ENCODE data around the gene PIK3C2G. TPM values are rescaled to one million over a fixed set of nuclear protein-coding genes. Genes with fewer than 3 reads are reported as not detected.

The PIK3C2G gene
- total RNA-seq, 2 experiments from 2014 or later: not detected

DNA sequence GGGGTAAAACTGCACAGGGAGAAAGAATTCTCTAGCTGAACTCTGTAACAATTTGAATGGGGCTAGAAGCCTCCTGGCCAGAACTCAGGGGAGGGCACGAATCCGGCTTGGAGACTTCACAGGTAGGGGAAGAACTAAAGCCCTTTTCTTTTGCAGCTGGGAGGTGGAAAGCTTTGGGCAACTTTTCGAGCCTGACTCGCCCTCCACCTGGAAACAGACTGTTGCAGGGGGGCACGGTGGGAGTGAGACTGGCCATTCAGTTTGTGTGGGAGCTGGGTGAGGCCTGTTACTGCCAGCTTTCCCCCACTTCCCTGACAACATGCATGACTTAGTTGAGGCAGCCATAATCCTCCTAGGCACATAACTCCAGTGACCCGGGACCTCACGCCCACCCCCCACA, 340.6 kb downstream of the PIK3C2G start:
- Mint-ChIP-seq H3K27ac (no peak overlapping the region), H3K27me3 (no peaks in the 10 kb centered on the region), H3K4me3 (no peak overlapping the region), H3K9me3 (ENCODE audit: low read depth) (peaks cover 4% of the 10 kb centered on the region), H3K36me3 (no peaks in the 10 kb centered on the region), H3K4me1 (no peaks in the 10 kb centered on the region)
- ATAC-seq: no peak
- CTCF ChIA-PET: no interaction called here
- no peak for DNase-seq

DNA sequence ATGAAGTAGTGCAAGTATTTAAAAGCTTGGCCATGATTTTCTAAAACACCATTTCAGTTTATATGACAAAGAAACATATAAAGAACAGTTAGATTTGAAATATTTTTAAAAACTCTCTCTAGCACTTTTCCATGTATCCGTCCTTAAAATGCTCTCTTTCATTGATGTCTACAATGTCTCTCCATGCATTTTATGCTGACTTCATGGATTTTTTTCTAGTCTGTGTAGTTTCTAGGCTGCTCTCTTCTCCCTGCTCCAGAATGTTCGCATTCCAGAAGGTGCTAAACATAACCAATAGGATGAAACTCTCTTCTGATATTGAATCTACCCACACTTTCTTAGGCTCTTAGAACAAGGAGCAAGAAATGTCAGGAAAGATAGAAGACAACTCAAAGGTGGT, 351.7 kb downstream of the PIK3C2G start:
- Mint-ChIP-seq H3K27ac (no peak overlapping the region), H3K9me3 (ENCODE audit: low read depth) (peaks cover 2% of the 10 kb centered on the region), H3K36me3 (no peaks in the 10 kb centered on the region), H3K4me1 (no peaks in the 10 kb centered on the region), H3K27me3 (no peaks in the 10 kb centered on the region), H3K4me3 (no peak overlapping the region)
- ATAC-seq: no peak
- CTCF ChIA-PET: no interaction called here
- no peak for DNase-seq

GRCh38 chr12:18620986-18621385, 359.7 kb downstream of the PIK3C2G start:
- H3K27me3 Mint-ChIP-seq: no peaks in the 10 kb centered on the region
- CTCF ChIA-PET: no interaction called here
- no peaks in the 10 kb centered on the region for H3K4me1 Mint-ChIP-seq
- peaks cover 3% of the 10 kb centered on the region for H3K9me3 Mint-ChIP-seq (ENCODE audit: low read depth)
- H3K27ac Mint-ChIP-seq: no peak overlapping the region
- ATAC-seq (no peak), DNase-seq (no peak)
- no peak overlapping the region for H3K4me3 Mint-ChIP-seq
- H3K36me3 Mint-ChIP-seq: no peaks in the 10 kb centered on the region

- ATAC-seq: no peak
- no peak overlapping the region for H3K27ac Mint-ChIP-seq
- H3K9me3 Mint-ChIP-seq (ENCODE audit: low read depth): peaks cover 2% of the 10 kb centered on the region
- no peaks in the 10 kb centered on the region for H3K36me3 Mint-ChIP-seq
- DNase-seq: no peak
- no peaks in the 10 kb centered on the region for H3K27me3 Mint-ChIP-seq
- H3K4me1 Mint-ChIP-seq: no peaks in the 10 kb centered on the region
- CTCF ChIA-PET: no interaction called here
- H3K4me3 Mint-ChIP-seq: no peak overlapping the region
Observed at GRCh38 chr12:18629445-18629844, 368.1 kb downstream of the PIK3C2G start.

- Mint-ChIP-seq H3K36me3 (no peaks in the 10 kb centered on the region), H3K27me3 (no peaks in the 10 kb centered on the region), H3K4me3 (no peak overlapping the region), H3K27ac (no peak overlapping the region), H3K4me1 (no peaks in the 10 kb centered on the region), H3K9me3 (ENCODE audit: low read depth) (peaks cover 5% of the 10 kb centered on the region)
- ATAC-seq (no peak), DNase-seq (no peak)
- CTCF ChIA-PET: no interaction called here
Observed at GRCh38 chr12:18629916-18630315, 368.6 kb downstream of the PIK3C2G start.

GRCh38 chr12:18631339-18631738, 370.0 kb downstream of the PIK3C2G start:
- no peak for DNase-seq
- ATAC-seq: no peak
- Mint-ChIP-seq H3K36me3 (no peaks in the 10 kb centered on the region), H3K4me1 (no peaks in the 10 kb centered on the region), H3K4me3 (no peak overlapping the region), H3K27ac (no peak overlapping the region), H3K9me3 (ENCODE audit: low read depth) (peaks cover 5% of the 10 kb centered on the region), H3K27me3 (no peaks in the 10 kb centered on the region)
- CTCF ChIA-PET: no interaction called here

- H3K27ac Mint-ChIP-seq: no peak overlapping the region
- no peaks in the 10 kb centered on the region for H3K4me1 Mint-ChIP-seq
- H3K36me3 Mint-ChIP-seq: no peaks in the 10 kb centered on the region
- H3K4me3 Mint-ChIP-seq: no peak overlapping the region
- CTCF ChIA-PET: no interaction called here
- no peaks in the 10 kb centered on the region for H3K27me3 Mint-ChIP-seq
- H3K9me3 Mint-ChIP-seq (ENCODE audit: low read depth): peaks cover 7% of the 10 kb centered on the region
- no peak for ATAC-seq
- no peak for DNase-seq
Observed at GRCh38 chr12:18632848-18633247, 371.5 kb downstream of the PIK3C2G start.

DNA sequence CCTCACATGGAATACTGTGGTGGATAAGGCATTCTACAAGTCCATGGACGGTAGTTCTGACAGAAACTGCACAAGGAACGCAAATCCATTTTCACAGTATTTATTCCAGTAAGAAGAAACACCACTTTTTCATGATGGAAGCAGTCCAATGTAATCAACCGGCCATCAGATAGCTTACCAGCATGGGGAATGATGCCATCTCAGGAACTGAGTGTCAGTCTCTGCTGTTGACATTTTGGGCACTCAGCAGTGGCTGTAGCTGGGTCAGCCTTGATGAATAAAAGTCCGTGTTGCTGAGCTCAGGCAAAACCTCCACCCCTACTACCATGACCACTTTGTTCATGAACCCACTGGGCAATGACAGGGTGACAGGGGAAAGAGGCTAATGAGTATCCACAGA, 373.1 kb downstream of the PIK3C2G start:
- no peaks in the 10 kb centered on the region for H3K27me3 Mint-ChIP-seq
- ATAC-seq: no peak
- no peak overlapping the region for H3K27ac Mint-ChIP-seq
- H3K4me3 Mint-ChIP-seq: no peak overlapping the region
- DNase-seq: no peak
- peaks cover 8% of the 10 kb centered on the region for H3K9me3 Mint-ChIP-seq (ENCODE audit: low read depth)
- H3K4me1 Mint-ChIP-seq: no peaks in the 10 kb centered on the region
- H3K36me3 Mint-ChIP-seq: no peaks in the 10 kb centered on the region
- CTCF ChIA-PET: no interaction called here

- Mint-ChIP-seq H3K4me1 (no peaks in the 10 kb centered on the region), H3K9me3 (ENCODE audit: low read depth) (peaks cover 6% of the 10 kb centered on the region), H3K27ac (no peak overlapping the region), H3K27me3 (no peaks in the 10 kb centered on the region), H3K36me3 (no peaks in the 10 kb centered on the region), H3K4me3 (no peak overlapping the region)
- DNase-seq (no peak), ATAC-seq (no peak)
- CTCF ChIA-PET: no interaction called here
Observed at GRCh38 chr12:18640321-18640955, 379.1 kb downstream of the PIK3C2G start.

DNA sequence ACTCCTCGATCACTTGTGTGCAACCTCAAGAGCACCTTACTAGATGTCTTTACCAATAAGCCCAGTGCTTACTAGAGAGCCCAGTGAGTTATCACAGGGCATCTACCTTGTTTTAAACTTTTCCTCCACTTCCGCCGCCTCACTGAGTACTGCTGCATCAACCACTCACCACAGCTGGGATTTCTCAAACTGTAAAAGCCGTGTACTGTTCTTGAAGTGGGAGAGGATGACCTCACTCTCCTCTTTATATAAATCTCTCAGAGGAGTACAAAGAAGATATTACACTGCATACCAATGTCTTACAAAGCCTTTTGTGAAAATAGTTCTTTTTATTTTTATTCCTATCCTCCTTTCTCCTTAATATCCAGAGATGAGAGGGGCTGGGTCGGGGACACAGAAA, 382.4 kb downstream of the PIK3C2G start:
- H3K36me3 Mint-ChIP-seq: no peaks in the 10 kb centered on the region
- ATAC-seq (no peak), DNase-seq (no peak)
- CTCF ChIA-PET: no interaction called here
- peaks cover 1% of the 10 kb centered on the region for H3K9me3 Mint-ChIP-seq (ENCODE audit: low read depth)
- no peak overlapping the region for H3K4me3 Mint-ChIP-seq
- no peaks in the 10 kb centered on the region for H3K27me3 Mint-ChIP-seq
- H3K4me1 Mint-ChIP-seq: no peaks in the 10 kb centered on the region
- H3K27ac Mint-ChIP-seq: no peak overlapping the region

DNA sequence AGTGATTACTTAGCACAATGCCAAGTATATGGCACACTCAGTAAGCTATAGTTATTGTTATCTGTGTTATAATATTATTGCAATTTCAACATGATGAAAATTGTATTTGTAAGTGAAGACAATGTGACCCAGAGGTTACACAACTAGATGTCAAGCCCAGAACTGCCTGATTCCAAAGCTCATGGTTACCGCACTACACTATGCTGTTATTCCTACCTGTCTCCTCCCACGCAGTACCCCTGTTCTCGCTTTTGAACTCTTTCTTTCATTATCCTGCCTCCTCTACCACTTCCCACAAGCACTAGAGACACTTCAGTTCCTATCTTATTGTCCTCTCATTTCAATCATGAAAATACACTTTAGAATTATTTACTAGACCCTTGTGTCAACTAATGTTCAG, 383.2 kb downstream of the PIK3C2G start:
- no peak for DNase-seq
- Mint-ChIP-seq H3K27me3 (no peaks in the 10 kb centered on the region), H3K36me3 (no peaks in the 10 kb centered on the region), H3K4me1 (no peaks in the 10 kb centered on the region), H3K9me3 (ENCODE audit: low read depth) (no peaks in the 10 kb centered on the region), H3K27ac (no peak overlapping the region), H3K4me3 (no peak overlapping the region)
- CTCF ChIA-PET: interaction anchor here (1.4 kb wide), 1 partner anchor 9 kb away, joined by 4 read pairs; no protein-coding TSS in a partner anchor
- no peak for ATAC-seq

- no peak overlapping the region for H3K4me3 Mint-ChIP-seq
- H3K27ac Mint-ChIP-seq: no peak overlapping the region
- CTCF ChIA-PET: no interaction called here
- ATAC-seq: no peak
- H3K9me3 Mint-ChIP-seq (ENCODE audit: low read depth): no peaks in the 10 kb centered on the region
- no peak for DNase-seq
- H3K36me3 Mint-ChIP-seq: no peaks in the 10 kb centered on the region
- no peaks in the 10 kb centered on the region for H3K27me3 Mint-ChIP-seq
- H3K4me1 Mint-ChIP-seq: no peaks in the 10 kb centered on the region
Observed at GRCh38 chr12:18646286-18646890, 385.1 kb downstream of the PIK3C2G start.

DNA sequence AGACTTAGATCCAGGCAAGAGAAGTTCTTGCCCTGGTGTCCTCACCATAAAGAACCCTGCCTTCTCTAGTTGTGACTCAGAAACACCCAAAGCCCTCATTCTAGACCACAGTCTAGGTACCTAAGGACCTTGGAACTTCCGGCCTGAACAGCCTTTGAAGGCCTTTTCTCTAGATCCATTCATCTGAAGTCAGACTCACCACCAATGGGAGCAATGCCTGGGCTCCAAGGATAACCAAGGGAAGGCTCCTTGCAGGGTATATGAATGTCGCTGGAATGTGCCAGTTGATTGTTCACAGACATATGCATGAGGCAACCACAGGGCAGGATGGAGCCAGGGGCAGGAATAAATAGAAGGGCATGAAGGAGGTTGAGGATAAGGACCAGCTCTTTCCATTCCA, 390.2 kb downstream of the PIK3C2G start:
- Mint-ChIP-seq H3K27ac (no peak overlapping the region), H3K27me3 (no peaks in the 10 kb centered on the region), H3K36me3 (no peaks in the 10 kb centered on the region), H3K4me3 (no peak overlapping the region), H3K9me3 (ENCODE audit: low read depth) (peaks cover 4% of the 10 kb centered on the region), H3K4me1 (no peaks in the 10 kb centered on the region)
- CTCF ChIA-PET: no interaction called here
- ATAC-seq (no peak), DNase-seq (no peak)

- Mint-ChIP-seq H3K4me1 (no peaks in the 10 kb centered on the region), H3K27ac (no peak overlapping the region), H3K9me3 (ENCODE audit: low read depth) (peaks cover 7% of the 10 kb centered on the region), H3K4me3 (no peak overlapping the region), H3K36me3 (no peaks in the 10 kb centered on the region), H3K27me3 (no peaks in the 10 kb centered on the region)
- CTCF ChIA-PET: no interaction called here
- no peak for ATAC-seq
- DNase-seq: no peak
Observed at GRCh38 chr12:18652596-18652995, 391.3 kb downstream of the PIK3C2G start.

- no peak overlapping the region for H3K27ac Mint-ChIP-seq
Observed at GRCh38 chr12:18653465-18653864, 392.1 kb downstream of the PIK3C2G start.

More at GRCh38 chr12:18653465-18653864, 392.1 kb downstream of the PIK3C2G start:
- H3K9me3 Mint-ChIP-seq (ENCODE audit: low read depth): peaks cover 7% of the 10 kb centered on the region
- DNase-seq (no peak), ATAC-seq (no peak)
- CTCF ChIA-PET: no interaction called here
- no peaks in the 10 kb centered on the region for H3K36me3 Mint-ChIP-seq
- H3K4me3 Mint-ChIP-seq: no peak overlapping the region
- H3K4me1 Mint-ChIP-seq: no peaks in the 10 kb centered on the region
- no peaks in the 10 kb centered on the region for H3K27me3 Mint-ChIP-seq
